Breast epithelium (tissue), 4 donors: Measurements from ENCODE around the gene PRPF19. TPM values are rescaled to one million over a fixed set of nuclear protein-coding genes. Genes with fewer than 3 reads are reported as not detected.
A peak's percentile ranks its signal among the peaks of the same experiment; 100 is the strongest.

Source experiments
- DNase-seq, 2 donors: peaks; one replicate each; pipeline ENCODE4 v3.0.0-alpha.2; 2019; ENCODE audit warnings: low spot score in 2 of 2
- H3K27ac ChIP-seq, 2 donors: fragments of 200-600 bp; sonication (generic) in 1 of 2; one replicate each; pipeline ENCODE4 v1.5.1; 2016 to 2019; ENCODE audit warnings: mild to moderate bottlenecking in 1 of 2
- H3K27me3 ChIP-seq, 2 donors: fragments of 200-600 bp; sonication (generic) in 1 of 2; one replicate each; pipeline versions ENCODE4 v1.5.1 to v1.6.0; 2017 to 2019; ENCODE audit warnings: control low read depth in 1 of 2, mild to moderate bottlenecking in 1 of 2
- H3K36me3 ChIP-seq: fragments of 200-600 bp; one replicate; pipeline ENCODE4 v1.5.1; 2019
- H3K4me1 ChIP-seq, 2 donors: fragments of 200-600 bp; sonication (generic); one replicate each; pipeline ENCODE4 v1.5.1; 2016 to 2019; ENCODE audit warnings: control low read depth in 1 of 2
- H3K4me3 ChIP-seq, 3 donors: fragments of 200-600 bp; sonication (generic); 1 replicate in 2 of 3; 2 replicates in 1 of 3; pipeline ENCODE4 v1.5.1; 2016 to 2019; ENCODE audit warnings: mild to moderate bottlenecking in 3 of 3, moderate library complexity in 2 of 3
- H3K9me3 ChIP-seq, 2 donors: fragments of 200-600 bp; sonication (generic) in 1 of 2; one replicate each; pipeline ENCODE4 v1.5.1; 2016 to 2019; ENCODE audit warnings: control low read depth in 1 of 2
- POLR2A ChIP-seq: fragments of 450-650 bp; IDR thresholded peaks from one replicate; pipeline ENCODE4 v1.6.1; 2016; ENCODE audit warnings: antibody characterized with exemption, mild to moderate bottlenecking, moderate library complexity
- POLR2AphosphoS5 ChIP-seq, 3 donors: sonication (generic); formaldehyde crosslinking; IDR thresholded peaks; one replicate each; pipeline ENCODE4 v1.6.1; 2017; ENCODE audit warnings: antibody characterized with exemption in 3 of 3
- intact Hi-C: fragments of 100-400 bp; cut with DNase I; formaldehyde crosslinking; loops from one replicate; pipeline ENCODE4 v1.15.1; 2023; ENCODE audit warnings: low total_unique reads
- total RNA-seq, 3 donors: library from RNA; depleted of rRNA; stranded (reverse); fragments of >200 nt; gene quantifications; one replicate each; pipeline ENCODE4 v1.1.0, GENCODE V29; 2016
- TF ChIP-seq, protein P1 (sequence below), 3 donors: fragments of 450-650 bp; IDR thresholded peaks; one replicate each; pipeline ENCODE4 v1.5.1; 2016 to 2017; ENCODE audit warnings: antibody characterized with exemption in 3 of 3, mild to moderate bottlenecking in 3 of 3, moderate library complexity in 3 of 3

PRPF19 gene
- total RNA-seq, 3 donors from 2014 or later: 56.0 to 82.7 (median 81.3) TPM

DNA sequence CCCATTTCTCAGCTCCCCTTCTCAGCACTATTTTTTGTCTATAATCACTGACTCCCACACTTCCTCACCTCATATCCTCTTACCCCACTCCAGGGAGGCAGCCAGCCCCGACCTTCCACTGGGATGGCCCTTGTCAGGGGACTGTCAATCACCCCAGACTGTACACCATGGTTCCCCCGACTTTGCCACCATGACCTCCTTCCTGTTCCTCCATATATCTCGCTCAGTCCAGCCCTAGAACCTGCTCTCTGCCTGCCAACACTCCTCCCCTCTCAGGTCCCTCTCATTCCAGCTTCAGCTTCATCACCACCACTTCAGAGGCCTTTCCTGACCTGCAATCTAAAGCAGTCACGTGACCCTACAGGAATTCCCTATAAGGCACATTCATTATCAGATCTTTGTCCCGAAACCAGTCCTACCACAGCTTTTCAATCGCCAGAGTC lies 16.5 kb downstream of the PRPF19 start:
- H3K4me1 ChIP-seq: no peaks in the 10 kb centered on the region
- H3K36me3 ChIP-seq: no peaks in the 10 kb centered on the region
- H3K27ac ChIP-seq: no peak overlapping the region
- TF ChIP-seq, protein P1, sequence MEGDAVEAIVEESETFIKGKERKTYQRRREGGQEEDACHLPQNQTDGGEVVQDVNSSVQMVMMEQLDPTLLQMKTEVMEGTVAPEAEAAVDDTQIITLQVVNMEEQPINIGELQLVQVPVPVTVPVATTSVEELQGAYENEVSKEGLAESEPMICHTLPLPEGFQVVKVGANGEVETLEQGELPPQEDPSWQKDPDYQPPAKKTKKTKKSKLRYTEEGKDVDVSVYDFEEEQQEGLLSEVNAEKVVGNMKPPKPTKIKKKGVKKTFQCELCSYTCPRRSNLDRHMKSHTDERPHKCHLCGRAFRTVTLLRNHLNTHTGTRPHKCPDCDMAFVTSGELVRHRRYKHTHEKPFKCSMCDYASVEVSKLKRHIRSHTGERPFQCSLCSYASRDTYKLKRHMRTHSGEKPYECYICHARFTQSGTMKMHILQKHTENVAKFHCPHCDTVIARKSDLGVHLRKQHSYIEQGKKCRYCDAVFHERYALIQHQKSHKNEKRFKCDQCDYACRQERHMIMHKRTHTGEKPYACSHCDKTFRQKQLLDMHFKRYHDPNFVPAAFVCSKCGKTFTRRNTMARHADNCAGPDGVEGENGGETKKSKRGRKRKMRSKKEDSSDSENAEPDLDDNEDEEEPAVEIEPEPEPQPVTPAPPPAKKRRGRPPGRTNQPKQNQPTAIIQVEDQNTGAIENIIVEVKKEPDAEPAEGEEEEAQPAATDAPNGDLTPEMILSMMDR (IDR thresholded peaks at IDR 0.05): no peak
- TF ChIP-seq POLR2A: no peak
- no peak for TF ChIP-seq POLR2AphosphoS5 (IDR thresholded peaks at IDR 0.05)
- no peaks in the 10 kb centered on the region for H3K9me3 ChIP-seq
- no peak for DNase-seq
- intact Hi-C loops: no loop called here
- H3K4me3 ChIP-seq: no peak overlapping the region
- H3K27me3 ChIP-seq: no peaks in the 10 kb centered on the region

DNA sequence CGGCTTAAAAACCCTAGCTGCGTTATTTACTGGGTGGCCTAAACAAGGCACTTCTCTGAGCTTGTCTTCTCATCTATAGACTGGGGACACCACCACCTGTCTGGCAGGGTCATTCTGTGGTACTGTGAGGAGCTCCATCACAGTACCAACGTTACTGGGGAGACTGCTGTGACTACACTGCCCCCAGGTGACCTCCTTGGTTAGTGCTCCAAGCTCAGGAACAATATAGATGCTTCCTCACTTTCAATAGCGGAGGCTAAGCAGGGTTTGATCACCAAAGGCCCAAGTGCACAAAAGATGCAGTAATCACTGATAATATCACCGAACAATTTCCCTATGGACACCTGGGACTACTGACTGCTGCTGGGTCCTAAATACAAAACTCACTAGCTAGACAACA lies 18.8 kb downstream of the PRPF19 start:
- DNase-seq: no peak
- H3K4me3 ChIP-seq: no peak overlapping the region
- H3K27me3 ChIP-seq: no peaks in the 10 kb centered on the region
- intact Hi-C loops: no loop called here
- H3K27ac ChIP-seq: no peak overlapping the region
- no peaks in the 10 kb centered on the region for H3K36me3 ChIP-seq
- TF ChIP-seq, protein P1 (IDR thresholded peaks at IDR 0.05): peak in 2 of 3 donors; percentile 26 to 44
- no peak for TF ChIP-seq POLR2AphosphoS5 (IDR thresholded peaks at IDR 0.05)
- H3K4me1 ChIP-seq: no peaks in the 10 kb centered on the region
- H3K9me3 ChIP-seq: no peaks in the 10 kb centered on the region

- no peak for DNase-seq
- intact Hi-C loops: no loop called here
- no peaks in the 10 kb centered on the region for H3K27me3 ChIP-seq
- no peak overlapping the region for H3K27ac ChIP-seq
- H3K4me3 ChIP-seq: no peak overlapping the region
- TF ChIP-seq POLR2A: no peak
- no peak for TF ChIP-seq POLR2AphosphoS5 (IDR thresholded peaks at IDR 0.05)
- TF ChIP-seq, protein P1 (IDR thresholded peaks at IDR 0.05): no peak
- H3K36me3 ChIP-seq: no peaks in the 10 kb centered on the region
- no peaks in the 10 kb centered on the region for H3K4me1 ChIP-seq
- no peaks in the 10 kb centered on the region for H3K9me3 ChIP-seq
These were observed 25.6 kb downstream of the PRPF19 start for GRCh38 chr11:60880643-60881282.

GRCh38 chr11:60879971-60880588 lies 26.3 kb downstream of the PRPF19 start:
- H3K4me1 ChIP-seq: no peaks in the 10 kb centered on the region
- H3K9me3 ChIP-seq: no peaks in the 10 kb centered on the region
- intact Hi-C loops: no loop called here
- H3K4me3 ChIP-seq: no peak overlapping the region
- H3K36me3 ChIP-seq: no peaks in the 10 kb centered on the region
- no peaks in the 10 kb centered on the region for H3K27me3 ChIP-seq
- TF ChIP-seq POLR2A: no peak
- no peak for TF ChIP-seq POLR2AphosphoS5 (IDR thresholded peaks at IDR 0.05)
- TF ChIP-seq, protein P1 (IDR thresholded peaks at IDR 0.05): no peak
- H3K27ac ChIP-seq: no peak overlapping the region
- DNase-seq: no peak

DNA sequence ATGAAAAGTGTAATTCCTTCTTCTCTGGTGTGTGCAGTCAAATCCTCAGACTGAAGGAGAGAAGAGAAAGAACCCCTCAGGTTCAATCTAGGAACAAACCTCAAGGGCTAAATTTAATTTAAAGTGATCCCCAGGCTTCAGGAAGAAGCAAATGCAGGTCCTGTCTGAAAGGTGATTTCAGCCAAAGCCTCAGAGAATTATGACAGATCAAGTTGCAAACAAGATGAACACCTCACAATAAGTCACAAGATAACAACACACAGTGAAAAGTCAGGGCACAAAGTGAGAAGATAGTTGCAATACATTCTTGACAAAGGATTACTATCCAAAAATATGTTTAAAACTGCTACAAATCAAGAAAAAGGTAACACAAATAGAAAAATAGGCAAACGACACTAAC lies 27.3 kb downstream of the PRPF19 start:
- intact Hi-C loops: no loop called here
- Histone ChIP-seq H3K36me3 (no peaks in the 10 kb centered on the region), H3K27ac (no peak overlapping the region)

More for the DNA sequence above, 27.3 kb downstream of the PRPF19 start:
- no peak for DNase-seq
- no peaks in the 10 kb centered on the region for H3K4me1 ChIP-seq
- H3K27me3 ChIP-seq: no peaks in the 10 kb centered on the region
- no peak overlapping the region for H3K4me3 ChIP-seq
- no peaks in the 10 kb centered on the region for H3K9me3 ChIP-seq
- TF ChIP-seq POLR2AphosphoS5 (IDR thresholded peaks at IDR 0.05): no peak
